GM23338 (cell line): ENCODE results near the gene NRP1. TPM values are rescaled to one million over a fixed set of nuclear protein-coding genes. Genes with fewer than 3 reads are reported as not detected.

Experiments used
- ATAC-seq: fragments of 200-7000 bp; cut with Tn5 transposase; 3 replicates; pipeline ENCODE4 v1.9.1; 2020
- DNase-seq: peaks from one replicate; pipeline ENCODE4 v3.0.0-alpha.2; 2015; ENCODE audit warnings: low spot score
- H2AFZ ChIP-seq: fragments of 200-600 bp; sonication (generic); 2 replicates; pipeline ENCODE4 v1.8.0; 2016; ENCODE audit warnings: antibody characterized with exemption, mild to moderate bottlenecking, moderate library complexity
- H3F3A ChIP-seq: fragments of 200-600 bp; sonication (generic); replicated peaks from 2 replicates; pipeline ENCODE4 v1.8.0; 2017; ENCODE audit warnings: antibody characterized with exemption, mixed run types, low read depth
- H3K27ac ChIP-seq: fragments of 200-600 bp; sonication (generic); 2 replicates; pipeline ENCODE4 v1.6.1; 2016; ENCODE audit warnings: low read depth
- H3K27me3 ChIP-seq: fragments of 200-600 bp; sonication (generic); 2 replicates; pipeline ENCODE4 v1.8.0; 2016; ENCODE audit warnings: mild to moderate bottlenecking, mixed run types, moderate library complexity; ENCODE audit not compliant: insufficient read depth
- H3K36me3 ChIP-seq: fragments of 200-600 bp; sonication (generic); 2 replicates; pipeline ENCODE4 v1.8.0; 2016; ENCODE audit warnings: mild to moderate bottlenecking; ENCODE audit not compliant: insufficient read depth
- H3K4me1 ChIP-seq: fragments of 200-600 bp; sonication (generic); 2 replicates; pipeline ENCODE4 v1.8.0; 2016; ENCODE audit warnings: mild to moderate bottlenecking, moderate library complexity; ENCODE audit not compliant: insufficient read depth
- H3K4me2 ChIP-seq: fragments of 200-600 bp; sonication (generic); 2 replicates; pipeline ENCODE4 v1.7.1; 2017; ENCODE audit warnings: mixed run types
- H3K4me3 ChIP-seq: fragments of 200-600 bp; sonication (generic); 2 replicates; pipeline ENCODE4 v1.6.1; 2016; ENCODE audit warnings: mixed run types
- H3K79me2 ChIP-seq: fragments of 200-600 bp; sonication (generic); replicated peaks from 2 replicates; pipeline ENCODE4 v1.8.0; 2017; ENCODE audit warnings: mild to moderate bottlenecking; ENCODE audit not compliant: insufficient read depth
- H3K9me2 ChIP-seq: fragments of 200-600 bp; sonication (generic); 2 replicates; pipeline ENCODE4 v1.8.0; 2017; ENCODE audit not compliant: insufficient read depth
- H4K20me1 ChIP-seq: fragments of 200-600 bp; sonication (generic); replicated peaks from 2 replicates; pipeline ENCODE4 v1.8.0; 2017; ENCODE audit warnings: mild to moderate bottlenecking; ENCODE audit not compliant: insufficient read depth
- H3K27ac Mint-ChIP-seq: 2 replicates; pipeline ENCODE4 v1.8.0; 2020; ENCODE audit warnings: inconsistent platforms, mild to moderate bottlenecking, moderate library complexity, mixed read lengths
- H3K27me3 Mint-ChIP-seq: 3 replicates; pipeline ENCODE4 v1.8.0; 2022; ENCODE audit warnings: low read depth, mild to moderate bottlenecking, moderate library complexity, mixed read lengths, inconsistent platforms; ENCODE audit not compliant: insufficient read depth, poor library complexity
- H3K36me3 Mint-ChIP-seq: 3 replicates; pipeline ENCODE4 v1.8.0; 2021; ENCODE audit warnings: low read depth, mild to moderate bottlenecking, inconsistent platforms, moderate library complexity, mixed read lengths
- H3K4me1 Mint-ChIP-seq: 3 replicates; pipeline ENCODE4 v1.8.0; 2020; ENCODE audit warnings: mild to moderate bottlenecking, inconsistent platforms, mixed read lengths
- H3K4me3 Mint-ChIP-seq: 3 replicates; pipeline ENCODE4 v1.8.0; 2021; ENCODE audit warnings: moderate library complexity, mild to moderate bottlenecking, inconsistent platforms, mixed read lengths
- H3K9me3 Mint-ChIP-seq: 3 replicates; pipeline ENCODE4 v1.8.0; 2020; ENCODE audit warnings: moderate library complexity, mild to moderate bottlenecking, inconsistent platforms, mixed read lengths
- CREB1 ChIP-seq: fragments of 250-450 bp; sonication (Bioruptor Pico); IDR thresholded peaks from 2 replicates; pipeline ENCODE4 v1.5.0; 2020; ENCODE audit warnings: low read depth, mild to moderate bottlenecking, moderate library complexity
- ETS1 ChIP-seq: IDR thresholded peaks from 2 replicates; pipeline ENCODE4 v1.6.1; 2016; ENCODE audit warnings: antibody characterized with exemption
- EZH2phosphoT487 ChIP-seq: fragments of 200-600 bp; sonication (generic); IDR thresholded peaks from one replicate; pipeline ENCODE4 v1.8.1; 2018; ENCODE audit warnings: antibody characterized with exemption; ENCODE audit not compliant: unreplicated experiment
- JUNB ChIP-seq: IDR thresholded peaks from one replicate; pipeline ENCODE4 v1.6.1; 2016; ENCODE audit warnings: antibody characterized with exemption; ENCODE audit not compliant: unreplicated experiment
- NANOG ChIP-seq: IDR thresholded peaks from 2 replicates; pipeline ENCODE4 v1.6.1; 2016; ENCODE audit warnings: antibody characterized with exemption, borderline replicate concordance
- STAT1 ChIP-seq: IDR thresholded peaks from one replicate; pipeline ENCODE4 v1.6.1; 2016; ENCODE audit warnings: antibody characterized with exemption; ENCODE audit not compliant: unreplicated experiment
- ZNF114 ChIP-seq: fragments of 250-450 bp; sonication (Bioruptor Pico); IDR thresholded peaks from 2 replicates; pipeline ENCODE4 v1.5.0; 2020; ENCODE audit warnings: mild to moderate bottlenecking, moderate library complexity
- ZNF331 ChIP-seq: fragments of 250-450 bp; sonication (Bioruptor Pico); IDR thresholded peaks from 2 replicates; pipeline ENCODE4 v1.5.0; 2020; ENCODE audit warnings: low read depth, mild to moderate bottlenecking, moderate library complexity
- polyA plus RNA-seq: library from polyadenylated mRNA; unstranded; fragments of >200 nt; fragmentation: Nextera tagmentation; extraction: Ambion mirVana; gene quantifications from 2 replicates; pipeline ENCODE4 v1.2.1, GENCODE V29; 2016
- total RNA-seq: library from RNA; depleted of rRNA; stranded (reverse); fragments of >200 nt; shearing (Covaris generic); gene quantifications from 2 replicates; pipeline ENCODE4 v1.2.3, GENCODE V29; 2014
- TF ChIP-seq, protein P1 (sequence below): IDR thresholded peaks from one replicate; pipeline ENCODE4 v1.6.1; 2018; ENCODE audit warnings: antibody characterized with exemption; ENCODE audit not compliant: unreplicated experiment
- TF ChIP-seq, protein P2 (sequence below), 2 experiments: fragments of 200-600 bp in 1 of 2; sonication (generic) in 1 of 2; conservative IDR thresholded peaks; 2 replicates each; pipeline versions ENCODE4 v1.5.1 to v1.6.1; 2016 to 2017; ENCODE audit warnings: antibody characterized with exemption in 2 of 2, low read depth in 2 of 2, mild to moderate bottlenecking in 2 of 2, moderate library complexity in 1 of 2

Gene NRP1
- total and polyA plus RNA-seq, 2 experiments from 2014 or later, result 2.9 to 3.5 TPM

- TF ChIP-seq, protein P1, sequence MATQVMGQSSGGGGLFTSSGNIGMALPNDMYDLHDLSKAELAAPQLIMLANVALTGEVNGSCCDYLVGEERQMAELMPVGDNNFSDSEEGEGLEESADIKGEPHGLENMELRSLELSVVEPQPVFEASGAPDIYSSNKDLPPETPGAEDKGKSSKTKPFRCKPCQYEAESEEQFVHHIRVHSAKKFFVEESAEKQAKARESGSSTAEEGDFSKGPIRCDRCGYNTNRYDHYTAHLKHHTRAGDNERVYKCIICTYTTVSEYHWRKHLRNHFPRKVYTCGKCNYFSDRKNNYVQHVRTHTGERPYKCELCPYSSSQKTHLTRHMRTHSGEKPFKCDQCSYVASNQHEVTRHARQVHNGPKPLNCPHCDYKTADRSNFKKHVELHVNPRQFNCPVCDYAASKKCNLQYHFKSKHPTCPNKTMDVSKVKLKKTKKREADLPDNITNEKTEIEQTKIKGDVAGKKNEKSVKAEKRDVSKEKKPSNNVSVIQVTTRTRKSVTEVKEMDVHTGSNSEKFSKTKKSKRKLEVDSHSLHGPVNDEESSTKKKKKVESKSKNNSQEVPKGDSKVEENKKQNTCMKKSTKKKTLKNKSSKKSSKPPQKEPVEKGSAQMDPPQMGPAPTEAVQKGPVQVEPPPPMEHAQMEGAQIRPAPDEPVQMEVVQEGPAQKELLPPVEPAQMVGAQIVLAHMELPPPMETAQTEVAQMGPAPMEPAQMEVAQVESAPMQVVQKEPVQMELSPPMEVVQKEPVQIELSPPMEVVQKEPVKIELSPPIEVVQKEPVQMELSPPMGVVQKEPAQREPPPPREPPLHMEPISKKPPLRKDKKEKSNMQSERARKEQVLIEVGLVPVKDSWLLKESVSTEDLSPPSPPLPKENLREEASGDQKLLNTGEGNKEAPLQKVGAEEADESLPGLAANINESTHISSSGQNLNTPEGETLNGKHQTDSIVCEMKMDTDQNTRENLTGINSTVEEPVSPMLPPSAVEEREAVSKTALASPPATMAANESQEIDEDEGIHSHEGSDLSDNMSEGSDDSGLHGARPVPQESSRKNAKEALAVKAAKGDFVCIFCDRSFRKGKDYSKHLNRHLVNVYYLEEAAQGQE, result no peak
- TF ChIP-seq STAT1 (no peak), ZNF331 (CRISPR knock-in tag) (no peak), EZH2phosphoT487 (no peak), ETS1 (no peak), NANOG (no peak), ZNF114 (CRISPR knock-in tag) (no peak), JUNB (no peak), CREB1 (CRISPR knock-in tag) (no peak)
- TF ChIP-seq, protein P2, sequence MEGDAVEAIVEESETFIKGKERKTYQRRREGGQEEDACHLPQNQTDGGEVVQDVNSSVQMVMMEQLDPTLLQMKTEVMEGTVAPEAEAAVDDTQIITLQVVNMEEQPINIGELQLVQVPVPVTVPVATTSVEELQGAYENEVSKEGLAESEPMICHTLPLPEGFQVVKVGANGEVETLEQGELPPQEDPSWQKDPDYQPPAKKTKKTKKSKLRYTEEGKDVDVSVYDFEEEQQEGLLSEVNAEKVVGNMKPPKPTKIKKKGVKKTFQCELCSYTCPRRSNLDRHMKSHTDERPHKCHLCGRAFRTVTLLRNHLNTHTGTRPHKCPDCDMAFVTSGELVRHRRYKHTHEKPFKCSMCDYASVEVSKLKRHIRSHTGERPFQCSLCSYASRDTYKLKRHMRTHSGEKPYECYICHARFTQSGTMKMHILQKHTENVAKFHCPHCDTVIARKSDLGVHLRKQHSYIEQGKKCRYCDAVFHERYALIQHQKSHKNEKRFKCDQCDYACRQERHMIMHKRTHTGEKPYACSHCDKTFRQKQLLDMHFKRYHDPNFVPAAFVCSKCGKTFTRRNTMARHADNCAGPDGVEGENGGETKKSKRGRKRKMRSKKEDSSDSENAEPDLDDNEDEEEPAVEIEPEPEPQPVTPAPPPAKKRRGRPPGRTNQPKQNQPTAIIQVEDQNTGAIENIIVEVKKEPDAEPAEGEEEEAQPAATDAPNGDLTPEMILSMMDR (conservative IDR thresholded peaks at IDR 0.05; ENCODE audit: low read depth in 2 of 2), result no peak
Observed at GRCh38 chr10:33241351-33241750, 93.1 kb downstream of the NRP1 start (continued).

- DNase-seq, result no peak
- H4K20me1 ChIP-seq, result no peaks in the 10 kb centered on the region
- no peak for TF ChIP-seq JUNB
- TF ChIP-seq ZNF114 (CRISPR knock-in tag), result no peak
- TF ChIP-seq, protein P1, result no peak
- no peak for TF ChIP-seq EZH2phosphoT487
Observed at GRCh38 chr10:33240931-33241330, 93.5 kb downstream of the NRP1 start.

More at GRCh38 chr10:33240931-33241330, 93.5 kb downstream of the NRP1 start:
- ATAC-seq, result no peak
- Histone ChIP-seq H2AFZ (no peak overlapping the region), H3K4me2 (no peak overlapping the region), H3K9me2 (no peaks in the 10 kb centered on the region), H3F3A (no peaks in the 10 kb centered on the region), H3K4me1 (0 out of 2 replicates have a peak, but pooled peaks cover 2% of the 10 kb centered on the region), H3K4me3 (no peak overlapping the region), H3K27ac (no peak overlapping the region), H3K36me3 (no peaks in the 10 kb centered on the region), H3K27me3 (no peaks in the 10 kb centered on the region), H3K79me2 (no peaks in the 10 kb centered on the region)
- Mint-ChIP-seq H3K27me3 (no peaks in the 10 kb centered on the region), H3K4me3 (no peak overlapping the region), H3K9me3 (no peaks in the 10 kb centered on the region), H3K4me1 (peaks cover 2% of the 10 kb centered on the region; the same call in 2 of the 3 replicates), H3K36me3 (no peaks in the 10 kb centered on the region), H3K27ac (no peak overlapping the region)
